OCI-LY1 (cell line): ENCODE measurements around the gene TLR8.

Source experiments
- EZH2 ChIP-seq: fragments of 200-600 bp; sonication (generic), shearing (Covaris generic); IDR thresholded peaks from 2 replicates; pipeline ENCODE4 v1.8.0; 2017; ENCODE audit warnings: borderline replicate concordance, mixed run types, mild to moderate bottlenecking, antibody characterized with exemption, low read length, moderate library complexity, mixed read lengths
- TF ChIP-seq, protein P1 (sequence below): fragments of 200-600 bp; sonication (generic), shearing (Covaris generic); IDR thresholded peaks from 2 replicates; pipeline ENCODE4 v1.5.1; 2017; ENCODE audit warnings: mild to moderate bottlenecking, antibody characterized with exemption, low read length, moderate library complexity, mixed read lengths

DNA sequence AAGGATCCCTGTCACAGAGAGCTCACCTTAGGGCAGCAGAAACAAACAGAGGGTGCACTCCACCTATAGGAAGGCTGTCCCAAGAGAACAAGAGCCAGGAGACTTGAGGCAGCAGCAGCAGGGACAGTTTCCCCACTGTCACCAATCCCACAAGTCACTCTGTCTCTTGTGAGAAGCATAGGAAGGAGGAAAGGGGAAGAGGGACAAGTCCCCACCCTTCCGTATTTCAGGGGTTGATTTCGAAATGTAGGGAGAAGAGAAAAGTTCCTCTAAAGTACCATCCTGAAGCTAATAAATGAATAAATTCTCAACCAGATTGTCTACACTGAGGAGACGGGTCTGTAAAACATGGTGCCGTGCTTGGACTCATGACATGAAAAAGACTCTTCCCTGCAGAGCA is 9.5 kb upstream of the TLR8 start:
- TF ChIP-seq, protein P1, sequence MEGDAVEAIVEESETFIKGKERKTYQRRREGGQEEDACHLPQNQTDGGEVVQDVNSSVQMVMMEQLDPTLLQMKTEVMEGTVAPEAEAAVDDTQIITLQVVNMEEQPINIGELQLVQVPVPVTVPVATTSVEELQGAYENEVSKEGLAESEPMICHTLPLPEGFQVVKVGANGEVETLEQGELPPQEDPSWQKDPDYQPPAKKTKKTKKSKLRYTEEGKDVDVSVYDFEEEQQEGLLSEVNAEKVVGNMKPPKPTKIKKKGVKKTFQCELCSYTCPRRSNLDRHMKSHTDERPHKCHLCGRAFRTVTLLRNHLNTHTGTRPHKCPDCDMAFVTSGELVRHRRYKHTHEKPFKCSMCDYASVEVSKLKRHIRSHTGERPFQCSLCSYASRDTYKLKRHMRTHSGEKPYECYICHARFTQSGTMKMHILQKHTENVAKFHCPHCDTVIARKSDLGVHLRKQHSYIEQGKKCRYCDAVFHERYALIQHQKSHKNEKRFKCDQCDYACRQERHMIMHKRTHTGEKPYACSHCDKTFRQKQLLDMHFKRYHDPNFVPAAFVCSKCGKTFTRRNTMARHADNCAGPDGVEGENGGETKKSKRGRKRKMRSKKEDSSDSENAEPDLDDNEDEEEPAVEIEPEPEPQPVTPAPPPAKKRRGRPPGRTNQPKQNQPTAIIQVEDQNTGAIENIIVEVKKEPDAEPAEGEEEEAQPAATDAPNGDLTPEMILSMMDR = no peak
- no peak for TF ChIP-seq EZH2
